H9 (cell line): Measurements from ENCODE around the gene BIRC7. TPM values are rescaled to one million over a fixed set of nuclear protein-coding genes. Genes with fewer than 3 reads are reported as not detected.

Experiments
- DNase-seq: peaks from one replicate; pipeline ENCODE4 v3.0.0-alpha.2; 2017
- H2AFZ ChIP-seq: one replicate; pipeline ENCODE4 v1.6.1; 2013; ENCODE audit warnings: mild to moderate bottlenecking, low read length, control low read depth, moderate library complexity
- H2AK5ac ChIP-seq: 2 replicates; pipeline ENCODE4 v1.6.1; 2013; ENCODE audit warnings: low read length, control low read depth, mixed read lengths; ENCODE audit not compliant: insufficient read length
- H2BK120ac ChIP-seq: one replicate; pipeline ENCODE4 v1.6.1; 2013; ENCODE audit warnings: low read depth, mild to moderate bottlenecking, low read length, control low read depth, inconsistent platforms; ENCODE audit not compliant: poor library complexity, severe bottlenecking
- H2BK12ac ChIP-seq: 2 replicates; pipeline ENCODE4 v1.6.1; 2013; ENCODE audit warnings: low read length, control low read depth, mixed read lengths, low read depth; ENCODE audit not compliant: insufficient read length
- H2BK15ac ChIP-seq: 2 replicates; pipeline ENCODE4 v1.6.1; 2013; ENCODE audit warnings: low read depth, low read length, control low read depth
- H2BK20ac ChIP-seq: one replicate; pipeline ENCODE4 v1.6.1; 2013; ENCODE audit warnings: low read depth, mild to moderate bottlenecking, low read length, control low read depth, inconsistent platforms; ENCODE audit not compliant: poor library complexity, severe bottlenecking
- H2BK5ac ChIP-seq: 2 replicates; pipeline ENCODE4 v1.6.1; 2013; ENCODE audit warnings: low read length, control low read depth, mixed read lengths; ENCODE audit not compliant: insufficient read length
- H3K14ac ChIP-seq: 2 replicates; pipeline ENCODE4 v1.6.1; 2013; ENCODE audit warnings: low read length, control low read depth; ENCODE audit not compliant: insufficient read depth
- H3K18ac ChIP-seq: 2 replicates; pipeline ENCODE4 v1.6.1; 2013; ENCODE audit warnings: low read depth, mild to moderate bottlenecking, mixed read lengths, low read length, control low read depth; ENCODE audit not compliant: insufficient read length
- H3K23ac ChIP-seq: 2 replicates; pipeline ENCODE4 v1.6.1; 2013; ENCODE audit warnings: low read length, control low read depth, mixed read lengths, low read depth; ENCODE audit not compliant: insufficient read length
- H3K23me2 ChIP-seq: 2 replicates; pipeline ENCODE4 v1.6.1; 2013; ENCODE audit warnings: low read depth, mild to moderate bottlenecking, mixed read lengths, low read length, control low read depth; ENCODE audit not compliant: insufficient read length, poor library complexity, severe bottlenecking
- H3K27ac ChIP-seq: 2 replicates; pipeline ENCODE4 v1.5.1; 2013; ENCODE audit warnings: low read length, control low read depth, mixed read lengths, low read depth; ENCODE audit not compliant: insufficient read length
- H3K27me3 ChIP-seq: 2 replicates; pipeline ENCODE4 v1.6.1; 2013; ENCODE audit warnings: low read length, control low read depth, inconsistent platforms; ENCODE audit not compliant: insufficient read depth
- H3K4ac ChIP-seq: 2 replicates; pipeline ENCODE4 v1.6.1; 2013; ENCODE audit warnings: low read depth, mild to moderate bottlenecking, control low read depth, inconsistent platforms, low read length, moderate library complexity
- H3K4me1 ChIP-seq: 2 replicates; pipeline ENCODE4 v1.6.1; 2013; ENCODE audit warnings: low read length, control low read depth, inconsistent platforms; ENCODE audit not compliant: insufficient read depth
- H3K4me2 ChIP-seq: 2 replicates; pipeline ENCODE4 v1.6.1; 2013; ENCODE audit warnings: low read length, control low read depth, mixed read lengths; ENCODE audit not compliant: insufficient read length, insufficient read depth
- H3K56ac ChIP-seq: 2 replicates; pipeline ENCODE4 v1.6.1; 2013; ENCODE audit warnings: low read depth, mild to moderate bottlenecking, mixed read lengths, low read length, control low read depth; ENCODE audit not compliant: insufficient read length
- H3K79me1 ChIP-seq: 2 replicates; pipeline ENCODE4 v1.6.1; 2013; ENCODE audit warnings: low read depth, mild to moderate bottlenecking, moderate library complexity, low read length, control low read depth, inconsistent platforms; ENCODE audit not compliant: insufficient read depth, poor library complexity, severe bottlenecking
- H3K79me2 ChIP-seq: 2 replicates; pipeline ENCODE4 v1.6.1; 2013; ENCODE audit warnings: low read length, control low read depth, inconsistent platforms; ENCODE audit not compliant: insufficient read depth
- H3K9ac ChIP-seq: 2 replicates; pipeline ENCODE4 v1.6.1; 2013; ENCODE audit warnings: low read length, control low read depth, mixed read lengths; ENCODE audit not compliant: insufficient read length; ENCODE audit errors: extremely low read depth
- H3K9me3 ChIP-seq: one replicate; pipeline ENCODE4 v1.6.1; 2013; ENCODE audit warnings: low read depth, low read length, inconsistent platforms; ENCODE audit not compliant: control insufficient read depth
- H3T11ph ChIP-seq: one replicate; pipeline ENCODE4 v1.6.1; 2013; ENCODE audit warnings: mild to moderate bottlenecking, low read length, control low read depth, inconsistent platforms
- H4K20me1 ChIP-seq: one replicate; pipeline ENCODE4 v1.6.1; 2013; ENCODE audit not compliant: control insufficient read depth, insufficient read length, insufficient read depth
- H4K5ac ChIP-seq: 2 replicates; pipeline ENCODE4 v1.6.1; 2013; ENCODE audit warnings: low read depth, mild to moderate bottlenecking, mixed read lengths, low read length, control low read depth; ENCODE audit not compliant: insufficient read length
- H4K8ac ChIP-seq: replicated peaks from 2 replicates; pipeline ENCODE4 v1.6.1; 2013; ENCODE audit warnings: low read length, control low read depth, mixed read lengths, low read depth; ENCODE audit not compliant: insufficient read length
- H4K91ac ChIP-seq: 2 replicates; pipeline ENCODE4 v1.6.1; 2013; ENCODE audit warnings: low read depth, mild to moderate bottlenecking, moderate library complexity, mixed read lengths, low read length, control low read depth; ENCODE audit not compliant: insufficient read length
- H3K27ac Mint-ChIP-seq, 3 experiments: 2 replicates in 2 of 3; 3 replicates in 1 of 3; pipeline ENCODE4 v1.8.0; 2020 to 2021; ENCODE audit warnings: mixed read lengths in 3 of 3, mild to moderate bottlenecking in 1 of 3, moderate library complexity in 1 of 3
- H3K27me3 Mint-ChIP-seq: 2 replicates; pipeline ENCODE4 v1.8.0; 2021; ENCODE audit warnings: low read depth, mild to moderate bottlenecking, moderate library complexity, mixed read lengths
- H3K36me3 Mint-ChIP-seq, 3 experiments: 2 replicates in 2 of 3; 3 replicates in 1 of 3; pipeline ENCODE4 v1.8.0; 2020 to 2021; ENCODE audit warnings: low read depth in 3 of 3, mixed read lengths in 3 of 3; ENCODE audit not compliant: insufficient read depth in 1 of 3
- H3K4me1 Mint-ChIP-seq, 2 experiments: 2 replicates each; pipeline ENCODE4 v1.8.0; 2020; ENCODE audit warnings: mixed read lengths in 2 of 2
- H3K4me3 Mint-ChIP-seq, 2 experiments: 2 replicates in 1 of 2; 3 replicates in 1 of 2; pipeline ENCODE4 v1.8.0; 2020 to 2021; ENCODE audit warnings: mild to moderate bottlenecking in 2 of 2, mixed read lengths in 2 of 2, moderate library complexity in 1 of 2
- H3K9me3 Mint-ChIP-seq, 2 experiments: 2 replicates in 1 of 2; 3 replicates in 1 of 2; pipeline ENCODE4 v1.8.0; 2020; ENCODE audit warnings: mild to moderate bottlenecking in 2 of 2, mixed read lengths in 2 of 2, moderate library complexity in 1 of 2
- CTCF ChIP-seq: fragments of 200-600 bp; sonication (generic); conservative IDR thresholded peaks from 3 replicates; pipeline ENCODE4 v1.8.0; 2021; ENCODE audit warnings: antibody characterized with exemption, mild to moderate bottlenecking
- WGBS: extraction: QIAGEN DNeasy Blood & Tissue Kit; methylation state at CpG from one replicate; pipeline ENCODE4 v1.1.7; 2013; ENCODE audit warnings: missing lambda C conversion rate, low lambda C conversion rate, mixed read lengths; ENCODE audit not compliant: insufficient read length; ENCODE audit errors: extremely low coverage; 5-methylcytosine and 5-hydroxymethylcytosine counted together
- total RNA-seq: library from RNA; stranded (reverse); gene quantifications from 2 replicates; pipeline ENCODE4 v1.2.1, GENCODE V29; 2021

BIRC7 gene
- total RNA-seq, 1 experiment from 2014 or later: not detected

DNA sequence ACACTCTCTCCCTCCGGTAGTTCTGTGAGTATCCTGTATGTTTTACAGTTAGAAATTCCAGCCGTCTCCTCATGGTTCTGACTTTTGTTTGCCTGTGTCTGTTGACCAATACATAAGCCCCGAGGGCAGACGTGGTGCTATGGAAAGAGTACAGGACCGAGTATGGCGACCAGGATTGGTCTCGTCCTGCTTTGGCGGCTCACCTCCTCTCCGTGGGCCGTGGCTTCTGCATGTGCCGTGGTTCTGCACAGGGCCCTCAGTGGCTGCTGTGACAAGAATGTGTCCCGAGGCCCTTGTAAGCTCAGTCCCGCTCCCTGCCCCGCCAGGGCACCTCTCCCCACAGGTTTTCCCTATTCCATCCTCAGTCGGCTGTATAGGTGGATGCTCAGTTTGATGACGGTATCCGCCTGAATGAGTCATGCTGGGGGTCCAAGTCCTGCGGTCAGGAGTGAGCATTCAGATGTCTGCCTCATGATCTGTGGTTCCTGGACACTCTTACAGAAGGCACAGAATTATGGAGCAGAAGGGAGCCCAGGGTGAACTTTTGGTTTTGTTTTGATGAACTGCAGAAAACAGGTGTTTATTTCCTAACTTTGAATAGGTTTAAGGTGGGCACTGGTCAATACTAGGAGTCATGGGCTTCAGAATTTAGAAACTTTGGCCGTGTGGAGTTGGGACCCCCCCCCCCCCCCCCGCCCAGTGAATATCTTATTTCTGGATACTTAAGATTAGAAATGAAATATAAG lies 38.1 kb downstream of the BIRC7 start:
- no peaks in the 10 kb centered on the region for H3K27me3 ChIP-seq
- H4K8ac ChIP-seq: no peak overlapping the region
- no peak overlapping the region for H2AFZ ChIP-seq
- no peak overlapping the region for H3K18ac ChIP-seq
- H3K79me1 ChIP-seq: peaks cover 14% of the 10 kb centered on the region
- no peak overlapping the region for H3K27ac ChIP-seq
- no peaks in the 10 kb centered on the region for H3K9me3 ChIP-seq
- H3K36me3 Mint-ChIP-seq: peaks cover 9 to 35% (median 26%) of the 10 kb centered on the region in 3 experiments
- H3T11ph ChIP-seq: no peak overlapping the region
- no peaks in the 10 kb centered on the region for H4K20me1 ChIP-seq
- 0 out of 2 replicates have a peak, but pooled peaks cover 2% of the 10 kb centered on the region for H3K4me1 ChIP-seq
- H3K14ac ChIP-seq: peak overlapping the region; percentile 54; the same call in 1 of the 2 replicates
- peak overlapping the region; percentile 49 for H3K4me2 ChIP-seq
- no peak overlapping the region for H3K23ac ChIP-seq
- H3K23me2 ChIP-seq: no peaks in the 10 kb centered on the region
- H3K4ac ChIP-seq: no peak overlapping the region
- no peak overlapping the region for H2BK15ac ChIP-seq
- H2BK5ac ChIP-seq: no peak overlapping the region
- H2BK120ac ChIP-seq: no peak overlapping the region
- H4K91ac ChIP-seq: no peak overlapping the region
- H3K4me3 Mint-ChIP-seq: peak overlapping the region; percentile 80 to 91
- H3K9me3 Mint-ChIP-seq: no peaks in the 10 kb centered on the region
- no peak overlapping the region for H4K5ac ChIP-seq
- no CpG with 5 or more reads among the region's 20 CpGs for WGBS
- no peak overlapping the region for H2BK20ac ChIP-seq
- peaks cover 12 to 13% of the 10 kb centered on the region in 2 experiments for H3K4me1 Mint-ChIP-seq
- DNase-seq: no peak
- no peaks in the 10 kb centered on the region for H3K27me3 Mint-ChIP-seq
- H2BK12ac ChIP-seq: no peak overlapping the region
- peaks cover 27% of the 10 kb centered on the region; the same call in 1 of the 2 replicates for H3K79me2 ChIP-seq
- TF ChIP-seq CTCF: no peak
- H3K9ac ChIP-seq: peak overlapping the region; percentile 2
- H3K56ac ChIP-seq: no peak overlapping the region
- no peak overlapping the region for H2AK5ac ChIP-seq
- H3K27ac Mint-ChIP-seq: peak overlapping the region; percentile 28 to 79 (median 39); a peak in 4 of 7 replicates
